SK-N-SH treated with all-trans-retinoic acid at 6 μM for 48 hours (cell line): ENCODE results near the gene VMP1.

Experiments
- ATAC-seq: fragments of 200-7000 bp; cut with Tn5 transposase; 3 replicates; pipeline ENCODE4 v1.9.1; 2020; ENCODE audit warnings: mild to moderate bottlenecking, moderate library complexity
- ARNTL ChIP-seq: fragments of 450-650 bp; formaldehyde crosslinking; IDR thresholded peaks from 2 replicates; pipeline ENCODE4 v1.5.0; 2020; ENCODE audit warnings: low read depth, mild to moderate bottlenecking, moderate library complexity, borderline replicate concordance
- BACH2 ChIP-seq: fragments of 250-450 bp; sonication (Bioruptor Pico); IDR thresholded peaks from 2 replicates; pipeline ENCODE4 v1.9.0; 2021; ENCODE audit warnings: mild to moderate bottlenecking, borderline replicate concordance
- CREB5 ChIP-seq: fragments of 250-450 bp; sonication (Bioruptor Pico); IDR thresholded peaks from 2 replicates; pipeline ENCODE4 v1.5.1; 2020; ENCODE audit warnings: low read depth, mild to moderate bottlenecking, moderate library complexity
- CSDC2 ChIP-seq: fragments of 250-450 bp; sonication (Bioruptor Pico); IDR thresholded peaks from 2 replicates; pipeline ENCODE4 v1.5.0; 2020; ENCODE audit warnings: mild to moderate bottlenecking, moderate library complexity
- CSRNP3 ChIP-seq: fragments of 250-450 bp; sonication (Bioruptor Pico); IDR thresholded peaks from 2 replicates; pipeline ENCODE4 v1.5.1; 2021; ENCODE audit warnings: mild to moderate bottlenecking, moderate library complexity
- ESRRG ChIP-seq: fragments of 250-450 bp; sonication (Bioruptor Pico); IDR thresholded peaks from 2 replicates; pipeline ENCODE4 v1.6.1; 2021; ENCODE audit warnings: mild to moderate bottlenecking
- GLIS3 ChIP-seq: fragments of 250-450 bp; sonication (Bioruptor Pico); IDR thresholded peaks from 2 replicates; pipeline ENCODE4 v1.5.0; 2020; ENCODE audit warnings: mild to moderate bottlenecking, moderate library complexity
- ISL1 ChIP-seq: fragments of 250-450 bp; sonication (Bioruptor Pico); IDR thresholded peaks from 2 replicates; pipeline ENCODE4 v2.1.2; 2022; ENCODE audit warnings: mild to moderate bottlenecking, moderate library complexity
- OSR1 ChIP-seq: fragments of 250-450 bp; sonication (Bioruptor Pico); IDR thresholded peaks from 2 replicates; pipeline ENCODE4 v1.8.0; 2022; ENCODE audit warnings: moderate library complexity, mild to moderate bottlenecking, inconsistent platforms
- PATZ1 ChIP-seq: fragments of 250-450 bp; sonication (Bioruptor Pico); IDR thresholded peaks from 2 replicates; pipeline ENCODE4 v1.8.0; 2020; ENCODE audit warnings: mild to moderate bottlenecking, moderate library complexity, borderline replicate concordance
- POU6F1 ChIP-seq: fragments of 250-450 bp; sonication (Bioruptor Pico); IDR thresholded peaks from 2 replicates; pipeline ENCODE4 v1.8.0; 2021; ENCODE audit warnings: low read depth, mild to moderate bottlenecking, moderate library complexity, borderline replicate concordance
- PPARA ChIP-seq: fragments of 250-450 bp; sonication (Bioruptor Pico); IDR thresholded peaks from 2 replicates; pipeline ENCODE4 v1.5.0; 2020; ENCODE audit warnings: mild to moderate bottlenecking, borderline replicate concordance
- RARB ChIP-seq: fragments of 250-450 bp; sonication (Bioruptor Pico); IDR thresholded peaks from 2 replicates; pipeline ENCODE4 v1.8.0; 2021; ENCODE audit warnings: mild to moderate bottlenecking, moderate library complexity
- SNAI2 ChIP-seq: fragments of 250-450 bp; sonication (Bioruptor Pico); IDR thresholded peaks from 2 replicates; pipeline ENCODE4 v1.5.0; 2020; ENCODE audit warnings: mild to moderate bottlenecking, moderate library complexity
- TCF4 ChIP-seq: fragments of 250-450 bp; sonication (Bioruptor Pico); IDR thresholded peaks from 2 replicates; pipeline ENCODE4 v1.8.0; 2021; ENCODE audit warnings: mild to moderate bottlenecking, moderate library complexity, borderline replicate concordance
- TOX ChIP-seq: fragments of 250-450 bp; sonication (Bioruptor Pico); IDR thresholded peaks from 2 replicates; pipeline ENCODE4 v1.8.0; 2021; ENCODE audit warnings: mild to moderate bottlenecking, moderate library complexity, borderline replicate concordance
- TSHZ2 ChIP-seq: fragments of 250-450 bp; sonication (Bioruptor Pico); IDR thresholded peaks from 2 replicates; pipeline ENCODE4 v1.5.0; 2020; ENCODE audit warnings: mild to moderate bottlenecking, moderate library complexity
- ZC3H10 ChIP-seq: fragments of 250-450 bp; sonication (Bioruptor Pico); IDR thresholded peaks from 2 replicates; pipeline ENCODE4 v1.5.1; 2021; ENCODE audit warnings: mild to moderate bottlenecking, moderate library complexity
- ZFP3 ChIP-seq: fragments of 250-450 bp; sonication (Bioruptor Pico); IDR thresholded peaks from 2 replicates; pipeline ENCODE4 v1.5.0; 2020; ENCODE audit warnings: mild to moderate bottlenecking, moderate library complexity
- ZFP30 ChIP-seq: fragments of 450-650 bp; formaldehyde crosslinking; IDR thresholded peaks from 2 replicates; pipeline ENCODE4 v1.5.0; 2022; ENCODE audit warnings: mild to moderate bottlenecking, moderate library complexity
- ZNF70 ChIP-seq: fragments of 450-650 bp; formaldehyde crosslinking; IDR thresholded peaks from 2 replicates; pipeline ENCODE4 v1.5.0; 2020; ENCODE audit warnings: mild to moderate bottlenecking, moderate library complexity

Gene VMP1

GRCh38 chr17:59707149-59707970 is at the start of gene VMP1, which contains the start of gene PTRH2:
Gene VMP1, plus strand, starts transcription at chr17:59707654. Its CDS starts 23,793 bp downstream, at chr17:59731447.
Gene PTRH2, minus strand, starts transcription at chr17:59707430. Its CDS starts 9,452 bp downstream, at chr17:59697978.
- TF ChIP-seq ZFP3: no peak
- 0 out of 2 replicates have a peak, but pooled peaks have one; percentile 4 for TF ChIP-seq ZNF70 (CRISPR knock-in tag)
- 0 out of 2 replicates have a peak, but pooled peaks have one; percentile 12 for TF ChIP-seq PATZ1
- TF ChIP-seq CSRNP3 (CRISPR knock-in tag): no peak; the same call in 1 of the 2 replicates
- TF ChIP-seq, all 23 proteins: peak for 2
- ATAC-seq: peak; percentile 97

GRCh38 chr17:59666235-59666634 is 41.2 kb upstream of the VMP1 start:
- TF ChIP-seq TOX (no peak), ARNTL (CRISPR knock-in tag) (no peak), RARB (CRISPR knock-in tag) (no peak), CREB5 (CRISPR knock-in tag) (no peak), CSDC2 (CRISPR knock-in tag) (no peak), TSHZ2 (no peak), ZC3H10 (CRISPR knock-in tag) (no peak), ESRRG (CRISPR knock-in tag) (no peak), ZFP30 (CRISPR knock-in tag) (no peak), SNAI2 (no peak), PPARA (no peak), OSR1 (CRISPR knock-in tag) (no peak), TCF4 (CRISPR knock-in tag) (no peak), ISL1 (CRISPR knock-in tag) (no peak), ZNF70 (CRISPR knock-in tag) (no peak), POU6F1 (CRISPR knock-in tag) (no peak), ZFP3 (no peak), BACH2 (CRISPR knock-in tag) (no peak), GLIS3 (CRISPR knock-in tag) (no peak), PATZ1 (no peak)
- no peak for ATAC-seq
